Right lobe of liver (tissue), 4 donors: ENCODE data around the gene CX3CL1.

Experiments used
- POLR2A ChIP-seq: fragments of 450-650 bp; IDR thresholded peaks from one replicate; pipeline ENCODE4 v1.6.1; 2017; ENCODE audit warnings: antibody characterized with exemption, mild to moderate bottlenecking
- TF ChIP-seq, protein P1 (sequence below), 4 donors: fragments of 200-600 bp in 3 of 4; fragments of 450-650 bp in 1 of 4; IDR thresholded peaks; one replicate each; pipeline versions ENCODE4 v1.5.1 to v1.8.0; 2016 to 2022; ENCODE audit warnings: antibody characterized with exemption in 4 of 4, mild to moderate bottlenecking in 2 of 4
- donor health status: DM: no; HTN: no; CAD: no.
- donor health status: DM: no; HTN: no; CAD: no.
- donor health status: DM: no; HTN: yes; CAD: no.

- TF ChIP-seq, protein P1, sequence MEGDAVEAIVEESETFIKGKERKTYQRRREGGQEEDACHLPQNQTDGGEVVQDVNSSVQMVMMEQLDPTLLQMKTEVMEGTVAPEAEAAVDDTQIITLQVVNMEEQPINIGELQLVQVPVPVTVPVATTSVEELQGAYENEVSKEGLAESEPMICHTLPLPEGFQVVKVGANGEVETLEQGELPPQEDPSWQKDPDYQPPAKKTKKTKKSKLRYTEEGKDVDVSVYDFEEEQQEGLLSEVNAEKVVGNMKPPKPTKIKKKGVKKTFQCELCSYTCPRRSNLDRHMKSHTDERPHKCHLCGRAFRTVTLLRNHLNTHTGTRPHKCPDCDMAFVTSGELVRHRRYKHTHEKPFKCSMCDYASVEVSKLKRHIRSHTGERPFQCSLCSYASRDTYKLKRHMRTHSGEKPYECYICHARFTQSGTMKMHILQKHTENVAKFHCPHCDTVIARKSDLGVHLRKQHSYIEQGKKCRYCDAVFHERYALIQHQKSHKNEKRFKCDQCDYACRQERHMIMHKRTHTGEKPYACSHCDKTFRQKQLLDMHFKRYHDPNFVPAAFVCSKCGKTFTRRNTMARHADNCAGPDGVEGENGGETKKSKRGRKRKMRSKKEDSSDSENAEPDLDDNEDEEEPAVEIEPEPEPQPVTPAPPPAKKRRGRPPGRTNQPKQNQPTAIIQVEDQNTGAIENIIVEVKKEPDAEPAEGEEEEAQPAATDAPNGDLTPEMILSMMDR (IDR thresholded peaks at IDR 0.05), result no peak
- TF ChIP-seq POLR2A, result no peak
Observed at GRCh38 chr16:57384248-57385070, 12.2 kb downstream of the CX3CL1 start.
